ENCODE results near the gene SH3TC1.

SH3TC1 gene

DNA sequence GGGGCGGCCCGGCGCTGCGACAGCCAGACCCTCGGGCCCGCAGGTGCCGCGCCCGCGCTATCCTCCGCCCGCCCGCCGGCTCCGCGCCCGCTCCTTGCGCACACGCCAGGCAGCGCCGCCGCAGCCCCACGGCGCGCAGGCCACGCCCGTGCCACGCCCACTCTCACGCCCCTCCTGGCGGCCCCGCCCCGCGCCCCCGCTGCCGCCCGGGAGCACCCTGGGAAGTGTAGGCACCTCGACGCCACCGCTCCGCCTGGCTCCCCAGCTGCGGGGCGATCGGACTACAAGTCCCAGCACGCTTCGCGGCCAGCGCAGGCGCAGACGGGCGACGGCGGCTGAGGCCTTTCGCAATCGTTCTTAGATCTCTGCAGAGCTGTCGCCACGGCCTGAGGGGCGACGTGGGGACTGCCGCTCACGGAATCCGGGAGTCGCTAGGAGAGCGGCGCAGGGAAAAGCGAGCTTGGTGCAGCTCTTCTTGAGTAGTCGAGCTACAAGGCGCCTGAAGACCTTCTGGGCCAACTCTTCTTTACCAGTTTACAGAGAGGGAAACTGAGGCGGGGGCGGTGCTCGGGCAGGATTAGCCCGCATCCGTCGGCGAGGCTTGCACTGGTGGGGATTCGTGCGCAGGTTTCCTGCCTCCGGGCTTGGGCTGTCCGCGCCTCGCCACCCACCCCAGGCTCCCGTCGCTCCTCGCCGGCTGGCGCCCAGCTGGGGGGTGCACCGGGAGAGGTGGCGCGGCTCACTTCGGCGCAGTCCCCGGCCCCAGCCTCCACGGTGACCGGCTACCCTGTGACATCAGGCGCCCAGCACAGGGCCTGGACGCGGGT lies 40.2 kb upstream of the SH3TC1 start, which contains the start of gene ABLIM2:
Gene ABLIM2, minus strand, starts transcription at position 104 of the 827 bp plus-strand sequence. CDS start 124 bp downstream, outside the sequence.
- DNase-seq (ENCODE audit: low spot score): peak; percentile 95
- Histone ChIP-seq H3K4me3 (ENCODE audit: severe bottlenecking) (peak within 1 kb of the TSS; percentile 41), H3K9me3 (ENCODE audit: severe bottlenecking) (no peaks in the 10 kb centered on the region), H3K36me3 (ENCODE audit: low read depth) (no peaks in the 10 kb centered on the region), H3K27ac (ENCODE audit: poor library complexity, severe bottlenecking) (no peak within 1 kb of the TSS), H3K4me1 (ENCODE audit: insufficient read depth, poor library complexity, severe bottlenecking) (no peaks in the 10 kb centered on the region), H3K27me3 (ENCODE audit: insufficient read depth, poor library complexity, severe bottlenecking) (peaks cover 13% of the 10 kb centered on the region)
- ATAC-seq (ENCODE audit: low read depth): peak; percentile 94
- TF ChIP-seq, protein P1, sequence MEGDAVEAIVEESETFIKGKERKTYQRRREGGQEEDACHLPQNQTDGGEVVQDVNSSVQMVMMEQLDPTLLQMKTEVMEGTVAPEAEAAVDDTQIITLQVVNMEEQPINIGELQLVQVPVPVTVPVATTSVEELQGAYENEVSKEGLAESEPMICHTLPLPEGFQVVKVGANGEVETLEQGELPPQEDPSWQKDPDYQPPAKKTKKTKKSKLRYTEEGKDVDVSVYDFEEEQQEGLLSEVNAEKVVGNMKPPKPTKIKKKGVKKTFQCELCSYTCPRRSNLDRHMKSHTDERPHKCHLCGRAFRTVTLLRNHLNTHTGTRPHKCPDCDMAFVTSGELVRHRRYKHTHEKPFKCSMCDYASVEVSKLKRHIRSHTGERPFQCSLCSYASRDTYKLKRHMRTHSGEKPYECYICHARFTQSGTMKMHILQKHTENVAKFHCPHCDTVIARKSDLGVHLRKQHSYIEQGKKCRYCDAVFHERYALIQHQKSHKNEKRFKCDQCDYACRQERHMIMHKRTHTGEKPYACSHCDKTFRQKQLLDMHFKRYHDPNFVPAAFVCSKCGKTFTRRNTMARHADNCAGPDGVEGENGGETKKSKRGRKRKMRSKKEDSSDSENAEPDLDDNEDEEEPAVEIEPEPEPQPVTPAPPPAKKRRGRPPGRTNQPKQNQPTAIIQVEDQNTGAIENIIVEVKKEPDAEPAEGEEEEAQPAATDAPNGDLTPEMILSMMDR (IDR thresholded peaks at IDR 0.05; ENCODE audit: poor library complexity, severe bottlenecking): no peak

GRCh38 chr4:8159537-8160232 lies 39.4 kb upstream of the SH3TC1 start:
- Histone ChIP-seq H3K27me3 (ENCODE audit: insufficient read depth, poor library complexity, severe bottlenecking) (peaks cover 13% of the 10 kb centered on the region), H3K36me3 (ENCODE audit: low read depth) (no peaks in the 10 kb centered on the region), H3K9me3 (ENCODE audit: severe bottlenecking) (no peaks in the 10 kb centered on the region), H3K4me3 (ENCODE audit: severe bottlenecking) (peak overlapping the region; percentile 41), H3K27ac (ENCODE audit: poor library complexity, severe bottlenecking) (no peak overlapping the region), H3K4me1 (ENCODE audit: insufficient read depth, poor library complexity, severe bottlenecking) (no peaks in the 10 kb centered on the region)
- ATAC-seq (ENCODE audit: low read depth) (no peak), DNase-seq (ENCODE audit: low spot score) (no peak)
- TF ChIP-seq, protein P1 (IDR thresholded peaks at IDR 0.05; ENCODE audit: poor library complexity, severe bottlenecking): no peak

DNA sequence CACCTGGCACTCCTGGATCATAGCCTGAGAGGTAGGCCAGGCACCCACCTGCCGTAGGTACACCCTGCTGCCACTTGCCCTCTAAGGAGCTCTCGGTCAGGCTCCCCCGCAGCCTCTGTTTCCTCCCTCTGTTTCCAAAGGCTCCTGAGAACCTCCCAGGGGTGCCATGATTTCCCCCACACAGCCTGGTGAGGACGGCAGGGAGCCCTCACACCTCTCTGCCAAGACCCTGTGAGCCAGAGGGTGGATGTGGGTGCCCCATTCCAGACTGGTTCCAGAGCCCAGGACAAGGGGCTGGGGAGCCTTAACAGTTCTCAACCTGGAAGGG lies 38.9 kb upstream of the SH3TC1 start:
- H3K27me3 ChIP-seq (ENCODE audit: insufficient read depth, poor library complexity, severe bottlenecking): peaks cover 13% of the 10 kb centered on the region
- no peak for ATAC-seq (ENCODE audit: low read depth)
- TF ChIP-seq, protein P1 (IDR thresholded peaks at IDR 0.05; ENCODE audit: poor library complexity, severe bottlenecking): no peak
- DNase-seq (ENCODE audit: low spot score): no peak
- H3K4me1 ChIP-seq (ENCODE audit: insufficient read depth, poor library complexity, severe bottlenecking): no peaks in the 10 kb centered on the region
- no peak overlapping the region for H3K27ac ChIP-seq (ENCODE audit: poor library complexity, severe bottlenecking)
- H3K9me3 ChIP-seq (ENCODE audit: severe bottlenecking): no peaks in the 10 kb centered on the region
- no peaks in the 10 kb centered on the region for H3K36me3 ChIP-seq (ENCODE audit: low read depth)
- no peak overlapping the region for H3K4me3 ChIP-seq (ENCODE audit: severe bottlenecking)

GRCh38 chr4:8160572-8160971 lies 38.5 kb upstream of the SH3TC1 start:
- Histone ChIP-seq H3K36me3 (ENCODE audit: low read depth) (no peaks in the 10 kb centered on the region), H3K4me1 (ENCODE audit: insufficient read depth, poor library complexity, severe bottlenecking) (no peaks in the 10 kb centered on the region), H3K27me3 (ENCODE audit: insufficient read depth, poor library complexity, severe bottlenecking) (peaks cover 13% of the 10 kb centered on the region), H3K9me3 (ENCODE audit: severe bottlenecking) (no peaks in the 10 kb centered on the region), H3K27ac (ENCODE audit: poor library complexity, severe bottlenecking) (no peak overlapping the region), H3K4me3 (ENCODE audit: severe bottlenecking) (no peak overlapping the region)
- DNase-seq (ENCODE audit: low spot score) (no peak), ATAC-seq (ENCODE audit: low read depth) (no peak)
- TF ChIP-seq, protein P1 (IDR thresholded peaks at IDR 0.05; ENCODE audit: poor library complexity, severe bottlenecking): no peak

Measured in RWPE2 (cell line).